Neural progenitor cell (in vitro differentiated cells): Measurements from ENCODE around the gene NUDT22.

Experiments used
- CTCF ChIP-seq: fragments of 200-600 bp; sonication (generic); IDR thresholded peaks from 2 replicates; pipeline ENCODE4 v1.5.1; 2017; ENCODE audit warnings: antibody characterized with exemption, mild to moderate bottlenecking
- EZH2 ChIP-seq: fragments of 200-600 bp; sonication (generic); IDR thresholded peaks from 2 replicates; pipeline ENCODE4 v1.6.1; 2017; ENCODE audit warnings: antibody characterized with exemption, mild to moderate bottlenecking, moderate library complexity
- EZH2phosphoT487 ChIP-seq: fragments of 200-600 bp; sonication (generic); IDR thresholded peaks from 2 replicates; pipeline ENCODE4 v1.6.1; 2017; ENCODE audit warnings: antibody characterized with exemption

- TF ChIP-seq CTCF (no peak), EZH2 (no peak), EZH2phosphoT487 (no peak)
These were observed 29.4 kb upstream of the NUDT22 start for GRCh38 chr11:64196626-64197025.
